HL-60 (cell line): ENCODE data around the gene SLC12A7.

Source experiments
- CTCF ChIP-seq: IDR thresholded peaks from one replicate; pipeline ENCODE4 v1.5.1; 2011; ENCODE audit warnings: low read length, control low read depth, inconsistent platforms; ENCODE audit not compliant: insufficient read depth
- POLR2AphosphoS5 ChIP-seq: IDR thresholded peaks from 2 replicates; pipeline ENCODE4 v1.6.1; 2012; ENCODE audit warnings: low read depth

GRCh38 chr5:1075555-1075881 lies 36.3 kb downstream of the SLC12A7 start:
- TF ChIP-seq CTCF: no peak
- TF ChIP-seq POLR2AphosphoS5: no peak
